DOHH2 (cell line): ENCODE data around the gene DNAJC28.

ENCODE experiments used
- CTCF ChIP-seq: fragments of 200-600 bp; sonication (generic); IDR thresholded peaks from one replicate; pipeline ENCODE4 v1.5.1; 2014; ENCODE audit warnings: antibody characterized with exemption, mild to moderate bottlenecking, low read depth, low read length; ENCODE audit not compliant: poor library complexity, severe bottlenecking
- EZH2phosphoT487 ChIP-seq: fragments of 200-600 bp; sonication (generic); IDR thresholded peaks from 2 replicates; pipeline ENCODE4 v1.6.1; 2017; ENCODE audit warnings: borderline replicate concordance, mild to moderate bottlenecking, antibody characterized with exemption, low read length, moderate library complexity, mixed read lengths

- TF ChIP-seq CTCF (no peak), EZH2phosphoT487 (no peak)
Observed at GRCh38 chr21:33451634-33452071, 39.9 kb downstream of the DNAJC28 start.
